ENCODE data around the gene LRRC25.
A peak's percentile ranks its signal among the peaks of the same experiment; 100 is the strongest.

LRRC25 gene

GRCh38 chr19:18417250-18418028 is 20.0 kb upstream of the LRRC25 start:
- H3K4me3 ChIP-seq (ENCODE audit: low read length), result peak overlapping the region; percentile 56

GRCh38 chr19:18416778-18417249 is 19.4 kb upstream of the LRRC25 start:
- TF ChIP-seq CTCF (conservative IDR thresholded peaks at IDR 0.05; ENCODE audit: low read length), result no peak
- DNase-seq (ENCODE audit: low read depth), result peak; percentile 88

More at GRCh38 chr19:18417250-18418028, 20.0 kb upstream of the LRRC25 start:
- no peak for TF ChIP-seq CTCF (conservative IDR thresholded peaks at IDR 0.05; ENCODE audit: low read length)
- DNase-seq (ENCODE audit: low read depth), result peak; percentile 84

GRCh38 chr19:18415178-18415867 is 17.9 kb upstream of the LRRC25 start:
- DNase-seq (ENCODE audit: low read depth), result peak; percentile 88
- peak overlapping the region; percentile 59 for H3K4me3 ChIP-seq (ENCODE audit: low read length)
- TF ChIP-seq CTCF (conservative IDR thresholded peaks at IDR 0.05; ENCODE audit: low read length), result no peak

More at GRCh38 chr19:18416778-18417249, 19.4 kb upstream of the LRRC25 start:
- H3K4me3 ChIP-seq (ENCODE audit: low read length), result peak overlapping the region; percentile 56

- peak overlapping the region; percentile 59 for H3K4me3 ChIP-seq (ENCODE audit: low read length)
- no peak for DNase-seq (ENCODE audit: low read depth)
- no peak for TF ChIP-seq CTCF (conservative IDR thresholded peaks at IDR 0.05; ENCODE audit: low read length)
Observed at GRCh38 chr19:18414504-18415177, 17.2 kb upstream of the LRRC25 start.

GRCh38 chr19:18412610-18413239 is 15.3 kb upstream of the LRRC25 start:
- TF ChIP-seq CTCF (conservative IDR thresholded peaks at IDR 0.05; ENCODE audit: low read length), result no peak
- no peak for DNase-seq (ENCODE audit: low read depth)
- H3K4me3 ChIP-seq (ENCODE audit: low read length), result no peak overlapping the region

GRCh38 chr19:18408053-18408476 is 10.6 kb upstream of the LRRC25 start:
- no peak for DNase-seq (ENCODE audit: low read depth)
- TF ChIP-seq CTCF (conservative IDR thresholded peaks at IDR 0.05; ENCODE audit: low read length), result peak; percentile 52
- no peak overlapping the region for H3K4me3 ChIP-seq (ENCODE audit: low read length)
